Stimulated activated CD4-positive, alpha-beta T cell treated with anti-CD3 and anti-CD28 coated beads, Interleukin-15, amount 100 ng/mL, for 48 hours (primary cell): ENCODE results near the gene ADAMTS2.

ENCODE experiments used
- DNase-seq, 2 donors: peaks; one replicate each; pipeline ENCODE4 v3.0.0-alpha.2; 2020; ENCODE audit warnings: low read depth in 2 of 2

The ADAMTS2 gene

DNA sequence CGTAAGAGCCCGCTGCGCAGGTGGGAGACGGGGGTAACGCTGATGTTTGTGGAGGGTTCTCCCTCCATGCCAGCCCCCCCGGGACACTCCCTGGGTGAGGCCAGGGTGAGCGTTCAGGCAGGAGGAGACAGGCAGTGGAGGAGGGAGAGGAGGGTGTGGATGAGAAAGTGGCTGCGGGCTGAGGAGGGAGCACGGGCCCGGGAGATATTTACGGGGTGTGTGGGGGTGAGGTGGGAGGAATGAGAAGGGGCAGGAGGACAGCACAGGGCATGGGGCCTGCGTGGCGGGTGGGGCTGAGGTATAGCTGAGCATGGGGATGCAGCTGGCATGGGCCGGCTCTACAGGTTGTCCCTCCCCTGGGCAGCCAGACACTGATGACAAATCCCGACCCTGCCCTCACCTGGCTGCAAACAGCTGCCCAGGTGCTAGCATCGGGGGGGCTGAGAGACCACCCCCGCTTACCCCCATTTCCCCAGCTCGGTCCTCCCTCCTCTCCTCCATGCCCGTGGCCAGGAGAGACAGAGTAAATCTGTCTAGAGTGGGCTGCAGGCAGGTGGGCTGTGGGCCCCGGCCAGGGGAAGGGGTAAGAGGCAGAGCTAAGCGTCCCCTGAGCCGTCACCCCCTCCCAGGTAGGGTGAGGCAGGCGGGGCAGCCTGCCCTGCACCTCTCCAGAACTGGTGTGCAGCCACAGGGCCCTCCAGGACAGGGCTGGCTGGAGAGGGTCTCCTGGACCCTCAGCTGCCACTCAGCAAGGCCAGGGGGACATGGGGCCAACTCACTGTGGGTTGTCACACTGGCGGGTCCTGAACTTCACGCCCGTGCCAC lies 205.9 kb downstream of the ADAMTS2 start:
- DNase-seq, result no peak

DNA sequence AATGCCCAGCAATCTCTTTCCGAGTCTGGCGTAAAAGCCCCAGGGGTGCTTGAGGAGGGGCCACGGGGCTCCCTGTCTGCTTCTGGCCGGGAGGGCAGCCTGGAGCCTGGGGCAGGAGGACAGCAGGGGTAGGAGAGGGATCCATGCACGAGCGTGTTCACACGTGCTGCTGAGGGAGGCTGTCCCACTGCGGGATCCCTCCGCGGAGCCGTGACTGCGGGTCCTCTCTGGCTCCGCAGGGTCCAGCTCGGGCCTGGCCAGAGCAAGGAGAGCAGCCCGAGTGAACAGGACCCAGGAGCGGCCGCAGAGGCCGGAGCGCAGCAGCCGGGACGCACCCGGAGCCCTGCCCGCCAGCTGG lies 206.7 kb downstream of the ADAMTS2 start:
- no peak for DNase-seq

DNA sequence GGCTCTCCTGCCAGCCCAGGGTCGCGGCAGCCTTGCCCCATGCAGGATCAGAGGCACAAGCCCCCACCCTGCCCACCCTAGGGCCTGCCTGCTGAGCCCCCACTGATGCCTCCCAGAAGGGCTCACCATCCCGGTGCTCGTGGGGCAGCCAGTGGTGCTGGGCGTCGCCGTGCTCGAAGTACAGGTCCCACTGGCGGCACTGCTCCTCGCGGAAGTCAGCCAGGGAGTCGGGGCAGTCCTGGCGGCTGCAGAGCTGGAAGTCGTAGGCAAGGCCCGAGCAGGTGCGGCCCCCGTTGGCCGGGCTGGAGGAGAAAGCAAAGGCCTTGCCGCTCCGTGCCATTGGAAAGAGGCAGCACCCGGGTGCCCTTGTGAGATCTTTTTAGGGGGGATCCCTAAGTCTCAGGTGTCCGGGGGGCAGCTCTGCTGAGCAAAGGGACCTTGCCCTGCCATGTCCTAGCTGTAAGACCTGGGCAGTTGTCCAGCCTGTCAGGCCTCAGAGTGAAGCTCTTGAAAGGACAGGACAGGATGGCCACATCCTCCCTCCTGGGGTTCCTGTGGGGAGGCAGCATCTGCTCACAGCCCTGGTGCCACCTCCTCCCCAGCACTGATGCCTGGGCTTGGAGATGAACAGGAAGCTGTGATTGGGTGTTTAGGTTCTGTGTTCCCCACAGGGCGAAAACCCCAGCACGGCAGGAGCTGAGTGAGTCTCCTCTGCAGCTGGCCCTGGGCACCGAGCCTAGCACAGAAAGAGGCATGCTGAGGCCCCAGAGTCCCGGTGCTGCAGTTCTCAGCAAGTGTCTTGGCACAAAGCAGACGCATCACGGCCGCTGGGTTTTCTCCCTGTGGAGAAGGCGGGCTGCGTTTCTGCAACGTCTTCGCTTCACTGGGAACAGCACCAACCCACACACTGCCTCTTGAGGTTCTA lies 207.4 kb downstream of the ADAMTS2 start:
- no peak for DNase-seq

DNA sequence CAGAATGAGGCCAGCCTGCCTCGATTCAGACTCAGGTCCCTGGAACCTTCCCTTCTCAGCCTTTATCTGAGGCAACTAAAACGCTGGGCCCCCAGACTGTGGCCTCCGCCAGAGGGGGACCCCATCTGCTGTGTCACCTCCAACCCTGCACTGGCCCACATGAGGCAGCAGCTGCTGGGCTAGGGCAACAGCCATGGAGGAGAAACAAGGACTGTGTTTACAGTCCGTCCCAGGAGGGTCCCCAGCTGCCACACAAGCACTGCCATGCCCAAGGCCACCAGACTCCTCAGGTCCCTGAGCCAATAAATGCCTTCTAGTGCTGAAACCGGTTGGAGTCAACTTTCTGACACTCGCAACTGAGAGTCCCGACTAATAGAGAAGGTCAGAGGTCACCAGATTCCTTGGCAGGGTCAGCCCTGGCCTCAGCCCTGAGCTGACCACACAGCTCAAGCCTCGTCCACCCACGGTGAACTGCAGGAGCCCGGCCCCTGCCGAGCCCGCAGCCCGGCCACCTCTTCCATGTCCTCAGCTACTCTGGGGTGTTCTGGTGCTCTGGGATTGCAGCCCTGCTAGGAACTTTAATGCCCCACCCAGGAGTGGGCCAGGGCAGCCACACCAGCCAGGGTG lies 208.1 kb downstream of the ADAMTS2 start:
- no peak for DNase-seq

DNA sequence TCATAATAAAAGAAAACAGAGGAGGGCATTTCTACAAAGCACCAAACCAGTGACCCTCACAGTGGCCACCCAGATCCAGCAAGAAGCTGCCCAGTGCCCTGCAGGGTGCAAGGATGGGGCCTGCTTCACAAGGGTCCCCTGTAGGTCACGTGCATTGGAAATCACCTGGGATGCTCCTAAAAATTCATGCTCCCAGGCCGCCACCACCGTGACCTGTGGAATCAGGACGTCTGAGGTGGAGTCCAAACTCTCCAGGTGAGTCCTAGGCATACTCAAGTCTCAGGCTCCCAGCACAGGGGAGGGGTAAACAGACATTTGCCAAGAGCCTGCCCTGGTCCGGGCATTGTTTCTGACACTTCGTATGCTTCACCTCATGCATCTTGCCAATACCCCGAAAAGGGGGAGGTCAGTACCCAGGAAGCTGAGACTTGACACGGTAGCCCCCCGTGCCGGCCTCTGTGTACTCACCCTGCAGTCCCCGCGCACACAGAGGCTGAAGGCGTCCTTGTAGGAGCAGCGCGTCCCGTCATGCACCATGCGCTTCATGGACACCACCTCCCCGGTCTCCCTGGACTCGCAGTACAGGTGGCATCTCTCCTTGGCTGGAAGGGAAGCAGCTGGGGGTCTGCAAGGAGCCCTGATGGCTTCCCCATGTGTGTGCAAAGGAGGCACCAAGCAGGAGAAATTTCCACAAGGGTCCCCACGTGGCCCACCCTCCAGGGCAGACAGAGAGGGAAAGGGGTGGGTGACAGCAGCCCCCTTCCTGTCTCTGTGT lies 209.6 kb downstream of the ADAMTS2 start:
- DNase-seq, result no peak

DNA sequence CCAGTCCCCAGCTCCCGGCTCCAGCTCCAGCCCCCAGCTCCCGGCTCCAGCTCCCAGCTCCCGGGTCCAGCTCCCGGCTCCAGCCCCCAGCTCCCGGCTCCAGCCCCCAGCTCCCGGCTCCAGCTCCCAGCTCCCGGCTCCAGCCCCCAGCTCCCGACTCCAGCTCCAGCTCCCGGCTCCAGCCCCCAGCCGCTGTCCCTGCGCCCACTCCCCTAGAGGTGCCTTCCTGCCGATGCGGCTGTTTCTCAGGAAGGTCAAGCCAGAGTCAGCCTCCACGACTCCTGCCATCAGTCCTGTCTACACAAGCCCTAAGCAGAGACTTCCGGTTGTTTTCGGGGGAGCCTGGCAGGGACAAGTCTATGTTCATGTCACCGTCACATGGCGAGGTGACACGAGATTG lies 210.3 kb downstream of the ADAMTS2 start:
- DNase-seq, result no peak

DNA sequence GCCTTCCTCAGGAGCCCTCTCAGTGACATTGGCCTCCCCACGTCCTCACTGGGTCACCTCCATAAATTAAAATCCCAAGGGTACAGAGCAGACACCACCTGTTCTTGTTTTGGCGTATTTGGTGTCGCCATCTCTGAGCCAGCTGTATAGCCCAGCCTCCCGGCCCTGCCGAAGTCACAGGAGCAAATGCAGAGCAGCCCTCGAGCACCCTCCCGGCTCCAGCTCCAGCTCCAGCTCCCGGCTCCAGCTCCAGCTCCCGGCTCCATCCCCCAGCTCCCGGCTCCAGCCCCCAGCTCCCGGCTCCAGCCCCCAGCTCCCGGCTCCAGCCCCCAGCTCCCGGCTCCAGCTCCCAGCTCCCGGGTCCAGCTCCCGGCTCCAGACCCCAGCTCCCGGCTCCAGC lies 210.8 kb downstream of the ADAMTS2 start:
- DNase-seq, result no peak

DNA sequence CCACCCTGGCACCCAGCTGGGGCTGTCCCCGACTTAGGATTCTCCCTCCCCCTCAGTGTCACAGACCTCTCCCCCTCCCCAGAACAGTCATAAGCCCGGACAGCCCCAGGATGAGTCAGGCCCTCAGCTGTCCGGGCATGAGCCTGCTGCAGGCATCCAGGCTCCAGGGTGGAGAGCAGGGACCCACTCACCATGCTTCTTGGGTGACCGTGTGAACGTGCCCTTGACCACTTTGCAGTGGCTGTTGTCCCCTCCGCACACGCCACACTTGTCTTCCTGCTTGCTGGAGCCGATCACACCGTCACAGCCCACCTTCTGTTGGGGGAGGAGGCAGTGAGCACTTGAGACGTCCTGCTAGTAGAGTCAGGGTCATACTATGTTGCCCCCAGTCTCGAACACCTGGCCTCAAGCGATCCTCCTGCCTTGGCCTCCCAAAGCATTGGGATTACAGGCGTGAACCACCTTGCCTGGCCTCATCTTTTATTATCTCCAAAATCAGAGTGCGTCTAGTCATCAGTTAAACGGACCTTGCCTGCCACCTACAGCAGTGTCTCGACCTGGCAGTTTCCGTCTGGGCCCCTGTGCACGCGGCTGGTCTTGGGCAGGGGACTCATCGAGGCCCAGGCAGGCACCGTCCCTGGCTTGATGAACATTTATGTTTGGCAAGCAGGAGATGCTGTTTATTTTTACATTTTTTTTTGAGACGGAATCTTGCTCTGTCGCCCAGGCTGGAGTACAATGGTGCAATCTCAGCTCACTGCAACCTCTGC lies 212.5 kb downstream of the ADAMTS2 start:
- DNase-seq, result no peak

DNA sequence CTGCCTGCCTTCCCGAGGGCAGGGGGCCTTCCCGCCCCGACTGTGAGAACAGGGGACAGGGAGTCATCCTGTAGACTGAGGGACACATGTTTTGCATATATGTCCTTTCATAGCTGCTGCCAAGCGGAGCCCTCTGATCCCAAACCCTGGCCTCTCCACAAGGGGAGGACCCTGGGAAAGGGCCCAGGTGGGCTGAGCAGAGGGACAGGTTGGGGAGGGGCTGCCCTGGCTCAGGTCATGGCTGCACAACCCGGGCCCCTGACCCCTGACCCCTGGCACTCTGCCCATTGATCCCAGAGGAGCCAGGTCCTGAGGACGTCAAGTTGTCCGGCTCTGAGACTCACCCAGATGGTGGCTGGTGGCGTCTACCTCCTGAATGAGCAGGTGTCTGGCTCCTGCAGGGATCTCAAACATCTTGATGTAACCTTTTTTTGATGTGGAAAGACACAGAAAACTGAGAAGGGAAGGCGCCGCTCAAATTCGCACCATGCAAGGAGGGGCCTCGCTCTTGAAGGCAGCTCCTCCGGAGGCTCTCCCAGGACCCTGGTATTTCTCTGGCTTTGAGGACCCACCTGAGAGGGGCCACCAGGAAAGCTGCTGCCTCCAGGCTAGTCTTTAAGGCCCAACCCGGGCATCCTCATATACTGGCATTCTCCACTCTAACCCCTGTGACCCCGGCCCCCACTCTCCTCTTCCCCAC lies 213.2 kb downstream of the ADAMTS2 start:
- DNase-seq, result no peak

DNA sequence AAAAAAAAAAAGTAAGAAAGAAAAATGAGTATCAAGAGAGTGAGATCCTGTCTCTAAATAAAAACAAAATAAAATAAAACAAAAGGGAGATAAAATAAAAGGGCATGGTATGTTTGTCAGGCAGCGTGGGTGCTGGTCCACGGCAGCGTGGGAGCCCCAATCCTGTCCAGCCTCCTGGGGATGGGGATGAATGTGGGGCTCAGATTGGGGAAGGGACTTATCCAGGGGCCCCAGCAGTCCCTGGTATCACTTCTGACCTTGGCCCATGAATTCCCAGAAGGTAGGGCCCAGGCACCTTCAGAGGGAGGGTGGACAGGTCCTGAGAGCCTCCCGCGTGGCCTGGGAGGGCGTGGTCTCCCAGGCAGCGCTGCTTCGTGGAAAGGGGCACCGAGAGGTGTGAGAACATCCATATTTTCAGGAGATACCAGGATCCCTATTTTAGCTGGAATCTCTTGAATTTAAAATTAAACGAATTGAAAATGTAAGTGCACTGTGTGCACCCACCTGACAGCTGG lies 213.9 kb downstream of the ADAMTS2 start:
- DNase-seq, result no peak

DNA sequence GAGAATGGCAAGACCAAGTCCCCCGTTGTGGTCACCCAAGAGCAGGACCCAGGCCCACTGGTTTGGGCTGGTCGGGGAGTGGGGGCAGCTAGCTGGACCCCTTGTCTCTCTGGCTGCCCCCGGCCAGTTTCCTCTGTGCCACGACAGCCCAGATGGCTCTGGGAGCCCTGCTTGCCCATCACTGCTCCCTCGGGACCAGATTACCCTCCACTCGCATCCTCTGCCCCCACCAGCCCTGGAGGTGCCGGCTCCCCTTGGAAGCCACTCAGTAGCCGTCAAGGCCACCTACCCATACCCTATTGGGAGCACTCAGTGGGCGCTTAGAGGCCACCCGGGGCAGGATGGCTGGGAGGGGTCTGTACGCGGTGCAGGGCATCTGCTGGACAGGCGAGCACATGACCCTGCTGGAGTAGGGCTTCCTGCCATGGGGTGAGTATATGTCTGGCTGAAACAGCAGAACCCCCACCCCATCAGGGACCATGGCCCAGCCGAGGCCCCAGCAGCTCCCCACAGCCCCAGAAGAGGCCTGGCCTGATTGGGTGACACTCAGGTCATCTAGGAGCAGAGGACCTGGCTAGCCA lies 215.1 kb downstream of the ADAMTS2 start:
- DNase-seq, result no peak

DNA sequence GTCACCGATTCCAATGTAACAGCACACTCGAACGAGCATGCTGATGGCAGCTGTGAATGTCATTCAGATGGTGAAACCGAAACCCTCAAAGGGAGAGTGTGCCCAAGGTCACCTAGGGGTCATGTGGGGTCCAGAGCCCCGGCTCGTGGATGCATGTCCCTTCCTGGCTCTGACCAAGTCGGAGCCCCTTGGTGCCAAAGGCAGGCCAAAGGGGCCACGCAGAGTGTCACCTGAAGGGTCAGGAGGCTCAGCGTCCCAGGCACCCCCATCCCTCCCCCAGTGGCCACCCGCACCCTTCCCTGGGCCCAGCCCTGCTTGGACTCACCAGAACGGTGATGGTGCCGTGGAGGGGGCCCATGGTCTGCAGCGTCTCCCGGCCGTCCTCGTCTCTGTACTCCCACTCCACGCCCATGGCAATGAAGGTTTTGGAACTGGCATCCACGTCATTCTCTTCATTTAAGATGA lies 215.6 kb downstream of the ADAMTS2 start:
- no peak for DNase-seq

DNA sequence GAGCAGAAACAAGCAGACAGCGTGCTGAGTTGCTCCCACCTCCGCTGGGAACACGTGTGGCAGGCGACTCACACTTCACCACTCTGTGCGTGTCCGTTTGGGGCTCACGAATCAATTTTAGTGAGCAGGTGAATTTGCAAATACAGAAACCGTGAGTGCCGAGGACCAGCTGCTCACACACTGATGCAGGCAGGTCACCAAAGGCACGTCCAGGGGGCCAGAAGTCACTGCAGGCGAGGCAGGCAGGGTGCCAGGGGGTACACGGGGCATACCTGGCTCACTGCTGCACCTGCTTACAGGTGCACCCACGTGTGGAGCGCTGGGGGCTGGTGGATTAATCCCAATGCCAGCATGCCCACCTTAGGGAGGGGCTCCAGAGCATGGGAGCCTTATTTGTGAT lies 216.3 kb downstream of the ADAMTS2 start:
- no peak for DNase-seq

DNA sequence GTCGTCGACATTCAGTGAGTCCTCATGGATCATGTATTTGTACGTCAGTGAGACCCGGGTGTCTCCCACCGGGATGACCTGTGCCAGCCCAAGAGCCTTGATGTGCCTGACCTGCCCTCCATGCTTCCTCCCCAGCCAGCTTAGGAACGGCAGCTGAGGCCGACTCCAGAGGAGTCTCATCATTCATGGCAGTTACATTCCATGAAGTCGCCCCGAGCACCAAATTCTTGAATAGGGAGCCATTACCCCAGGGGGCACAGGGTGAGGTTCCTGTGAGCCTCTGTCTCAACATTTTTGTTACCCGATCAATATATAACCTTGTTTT lies 217.3 kb downstream of the ADAMTS2 start:
- no peak for DNase-seq

DNA sequence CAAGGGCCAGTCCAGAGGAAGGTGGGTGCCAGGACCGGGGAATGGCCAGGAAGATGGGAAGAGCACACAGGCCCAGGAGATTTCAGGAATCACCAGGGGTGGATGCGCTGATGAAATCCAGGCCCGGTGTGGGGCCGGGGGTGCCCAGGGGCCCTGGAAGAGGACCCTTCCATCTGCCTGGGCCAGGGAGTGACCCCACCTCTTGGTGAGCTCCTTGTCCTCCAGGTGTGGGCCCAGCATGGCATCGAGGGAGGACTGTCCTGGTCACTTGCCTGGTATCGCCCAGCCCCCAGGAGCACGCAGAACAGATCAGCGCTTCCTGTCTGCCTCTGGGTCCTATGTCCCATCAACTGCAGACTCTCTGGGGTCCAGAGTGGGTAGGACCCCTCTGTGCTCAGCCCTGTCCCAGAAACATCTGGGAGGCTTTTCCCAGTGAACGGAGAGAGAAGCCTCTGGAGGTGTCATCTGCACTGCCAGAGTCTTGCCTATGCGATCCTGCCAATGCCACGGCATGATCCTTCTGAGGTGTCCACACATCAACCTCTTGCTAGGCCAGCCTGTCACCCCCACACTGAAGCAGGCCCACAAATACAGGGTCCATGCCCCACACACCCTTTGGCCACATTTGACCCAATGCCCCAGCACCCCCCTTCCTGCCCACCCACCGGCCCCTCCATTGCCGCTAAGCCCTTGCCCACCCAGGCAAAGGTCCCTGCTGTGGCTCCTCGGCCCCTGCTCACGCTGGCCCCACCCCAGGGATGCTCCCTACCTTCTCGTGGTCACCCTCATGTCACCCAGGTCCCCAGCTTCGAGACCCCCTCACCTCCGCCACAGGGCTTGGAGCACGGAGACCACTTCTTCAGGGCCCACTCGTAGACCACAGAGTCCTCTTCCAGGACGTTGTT lies 217.9 kb downstream of the ADAMTS2 start:
- no peak for DNase-seq

DNA sequence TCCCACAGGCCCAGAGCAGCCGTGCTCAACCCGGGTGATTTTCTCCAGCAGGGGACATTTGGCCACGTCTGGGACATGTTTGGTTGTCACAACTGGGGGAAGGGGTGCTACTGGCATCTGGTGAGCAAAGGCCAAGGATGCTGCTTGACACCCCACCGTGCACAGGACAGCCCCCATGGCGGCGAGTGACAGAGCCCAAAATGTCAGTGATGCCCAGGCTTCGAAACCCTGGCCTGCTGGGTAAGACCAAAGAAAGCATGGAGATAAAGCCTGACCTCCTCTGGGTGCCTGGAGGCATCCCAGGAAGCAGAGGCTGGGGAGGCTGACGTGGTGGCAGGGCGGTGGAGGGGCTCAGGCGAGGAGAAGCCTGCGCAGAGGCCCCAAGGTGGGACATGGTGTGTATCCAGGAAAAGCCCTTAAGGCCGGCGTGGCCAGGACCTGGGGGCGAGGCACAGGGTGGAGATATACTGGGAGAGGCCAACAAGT lies 218.7 kb downstream of the ADAMTS2 start:
- no peak for DNase-seq

DNA sequence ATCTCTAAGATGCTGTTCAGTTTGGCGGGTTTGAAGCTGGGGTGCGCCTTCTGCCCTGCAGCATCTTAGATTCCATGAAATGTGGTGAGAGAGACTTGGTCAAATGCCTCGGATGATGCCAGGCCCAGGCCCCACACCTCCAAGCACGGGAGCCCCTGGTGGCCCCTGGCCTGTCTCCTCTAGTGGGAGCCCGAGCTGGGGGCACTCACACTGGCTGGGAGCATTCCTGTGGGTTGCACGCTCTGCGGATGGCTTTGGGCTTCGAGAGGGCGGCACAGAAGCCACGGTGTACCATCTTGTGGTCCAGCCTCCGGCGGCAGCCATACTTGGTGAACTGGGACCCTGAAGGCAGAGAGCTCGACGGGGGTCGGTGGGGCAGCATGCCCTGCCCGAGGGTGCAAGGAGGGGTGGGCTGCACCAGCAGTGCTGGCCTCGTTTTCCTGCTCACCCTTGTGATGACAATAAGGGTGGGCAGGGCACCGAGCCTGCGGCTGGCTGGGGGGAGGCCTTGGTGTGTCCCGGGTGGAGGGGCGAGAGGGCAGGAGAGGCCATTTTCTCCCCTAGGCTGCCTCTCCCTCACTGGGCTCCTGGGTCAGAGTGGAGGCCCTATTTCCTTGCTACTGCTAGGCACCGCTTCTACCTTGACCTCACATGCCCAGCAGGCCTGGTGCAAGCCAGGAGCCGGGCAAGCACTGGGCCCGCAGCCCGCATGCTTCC lies 219.3 kb downstream of the ADAMTS2 start:
- DNase-seq, result no peak
